ENCODE measurements around the gene CALCB. TPM values are rescaled to one million over a fixed set of nuclear protein-coding genes. Genes with fewer than 3 reads are reported as not detected.

The CALCB gene
- total and polyA plus RNA-seq, 7 donors, result 0.28 to 6.1 (median 0.95) TPM; not detected in 2

DNA sequence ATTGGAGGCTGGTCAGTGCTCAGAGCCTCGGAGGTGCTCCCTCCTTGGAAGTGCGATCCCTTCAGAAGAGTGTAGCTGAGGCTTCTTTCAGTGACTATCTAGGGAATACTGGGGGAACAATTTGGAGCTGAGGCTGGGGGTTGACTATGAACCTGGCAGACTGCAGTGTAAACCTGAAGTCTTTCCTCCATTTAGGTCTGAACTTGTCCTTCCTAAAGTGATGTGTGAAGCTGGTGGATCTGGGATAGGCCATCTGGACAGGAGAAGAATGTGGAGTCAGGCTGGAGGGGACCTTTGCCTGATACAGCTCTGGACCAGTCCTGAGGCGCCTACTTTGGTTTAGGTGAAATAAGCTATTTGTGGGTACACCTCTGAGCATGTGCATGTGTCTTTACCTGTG lies 37.8 kb downstream of the CALCB start:
- TF ChIP-seq POLR2AphosphoS5 (IDR thresholded peaks at IDR 0.05) (no peak), EP300 (IDR thresholded peaks at IDR 0.05) (no peak), POLR2A (IDR thresholded peaks at IDR 0.05) (no peak)
- TF ChIP-seq, protein P1, sequence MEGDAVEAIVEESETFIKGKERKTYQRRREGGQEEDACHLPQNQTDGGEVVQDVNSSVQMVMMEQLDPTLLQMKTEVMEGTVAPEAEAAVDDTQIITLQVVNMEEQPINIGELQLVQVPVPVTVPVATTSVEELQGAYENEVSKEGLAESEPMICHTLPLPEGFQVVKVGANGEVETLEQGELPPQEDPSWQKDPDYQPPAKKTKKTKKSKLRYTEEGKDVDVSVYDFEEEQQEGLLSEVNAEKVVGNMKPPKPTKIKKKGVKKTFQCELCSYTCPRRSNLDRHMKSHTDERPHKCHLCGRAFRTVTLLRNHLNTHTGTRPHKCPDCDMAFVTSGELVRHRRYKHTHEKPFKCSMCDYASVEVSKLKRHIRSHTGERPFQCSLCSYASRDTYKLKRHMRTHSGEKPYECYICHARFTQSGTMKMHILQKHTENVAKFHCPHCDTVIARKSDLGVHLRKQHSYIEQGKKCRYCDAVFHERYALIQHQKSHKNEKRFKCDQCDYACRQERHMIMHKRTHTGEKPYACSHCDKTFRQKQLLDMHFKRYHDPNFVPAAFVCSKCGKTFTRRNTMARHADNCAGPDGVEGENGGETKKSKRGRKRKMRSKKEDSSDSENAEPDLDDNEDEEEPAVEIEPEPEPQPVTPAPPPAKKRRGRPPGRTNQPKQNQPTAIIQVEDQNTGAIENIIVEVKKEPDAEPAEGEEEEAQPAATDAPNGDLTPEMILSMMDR (IDR thresholded peaks at IDR 0.05), result no peak
- Histone ChIP-seq H3K36me3 (no peaks in the 10 kb centered on the region), H3K27me3 (peaks cover 0 to 20% (median 12%) of the 10 kb centered on the region in 3 donors), H3K4me3 (no peak overlapping the region), H3K27ac (no peak overlapping the region), H3K4me1 (peaks cover 0 to 9% (median 7%) of the 10 kb centered on the region in 4 donors), H3K9me3 (no peaks in the 10 kb centered on the region)
- intact Hi-C loops (cut with DNase I), result no loop called here
- no peak for DNase-seq
- WGBS, 2 donors, result 92 to 95% methylated on average over 3 of the region's 3 CpGs

DNA sequence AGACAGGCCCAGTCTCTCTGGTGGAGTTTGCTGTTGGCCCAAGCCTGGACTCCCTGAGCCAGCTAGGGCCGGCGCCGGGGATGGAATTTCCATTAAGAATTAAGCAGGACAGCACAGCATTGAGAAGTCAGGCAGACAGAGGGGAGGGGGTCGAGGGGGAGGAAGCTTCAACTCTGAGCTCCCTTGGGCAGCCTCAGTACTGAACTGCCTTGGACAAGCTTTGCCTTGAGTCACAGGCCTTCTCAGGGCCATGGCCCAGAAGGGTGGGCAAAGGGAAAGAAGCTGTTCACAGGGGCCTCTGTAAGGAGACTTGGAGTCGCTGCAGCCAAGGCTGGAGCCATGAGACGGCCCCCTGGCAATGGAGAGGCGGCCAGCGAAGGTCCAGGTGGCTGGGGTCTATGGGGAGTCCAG lies 38.7 kb downstream of the CALCB start:
- no peak for DNase-seq
- Histone ChIP-seq H3K27ac (no peak overlapping the region), H3K9me3 (no peaks in the 10 kb centered on the region), H3K36me3 (no peaks in the 10 kb centered on the region), H3K4me1 (peaks cover 0 to 9% (median 7%) of the 10 kb centered on the region in 4 donors), H3K4me3 (no peak overlapping the region), H3K27me3 (peaks cover 0 to 23% (median 12%) of the 10 kb centered on the region in 3 donors)
- intact Hi-C loops (cut with DNase I), result no loop called here
- TF ChIP-seq EP300 (IDR thresholded peaks at IDR 0.05) (no peak), POLR2AphosphoS5 (IDR thresholded peaks at IDR 0.05) (no peak)
- TF ChIP-seq, protein P1 (IDR thresholded peaks at IDR 0.05), result no peak
- 82 to 83% methylated on average over 8 of the region's 8 CpGs for WGBS, 2 donors

DNA sequence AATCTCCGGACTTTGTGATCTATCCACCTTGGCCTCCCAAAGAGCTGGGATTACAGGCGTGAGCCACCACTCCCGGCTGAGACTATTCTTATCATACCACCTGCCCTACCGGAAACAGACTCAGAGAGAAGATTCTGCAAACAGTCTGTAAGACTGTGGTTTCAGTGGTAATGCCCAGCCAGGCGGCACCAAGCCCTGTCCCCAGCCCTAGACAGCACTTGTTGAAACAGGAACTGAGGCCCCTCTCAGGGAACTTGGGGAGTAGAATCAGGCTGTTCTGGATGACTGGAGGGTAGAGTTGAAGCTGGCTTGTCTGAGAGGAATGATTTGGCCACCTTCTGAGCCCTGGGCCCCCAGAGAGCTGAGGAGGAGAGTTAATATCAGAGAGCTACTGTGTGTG lies 40.0 kb downstream of the CALCB start:
- H3K27ac ChIP-seq, result no peak overlapping the region
- WGBS, 2 donors, result 49 to 67% methylated on average over 5 of the region's 5 CpGs
- DNase-seq, result no peak

DNA sequence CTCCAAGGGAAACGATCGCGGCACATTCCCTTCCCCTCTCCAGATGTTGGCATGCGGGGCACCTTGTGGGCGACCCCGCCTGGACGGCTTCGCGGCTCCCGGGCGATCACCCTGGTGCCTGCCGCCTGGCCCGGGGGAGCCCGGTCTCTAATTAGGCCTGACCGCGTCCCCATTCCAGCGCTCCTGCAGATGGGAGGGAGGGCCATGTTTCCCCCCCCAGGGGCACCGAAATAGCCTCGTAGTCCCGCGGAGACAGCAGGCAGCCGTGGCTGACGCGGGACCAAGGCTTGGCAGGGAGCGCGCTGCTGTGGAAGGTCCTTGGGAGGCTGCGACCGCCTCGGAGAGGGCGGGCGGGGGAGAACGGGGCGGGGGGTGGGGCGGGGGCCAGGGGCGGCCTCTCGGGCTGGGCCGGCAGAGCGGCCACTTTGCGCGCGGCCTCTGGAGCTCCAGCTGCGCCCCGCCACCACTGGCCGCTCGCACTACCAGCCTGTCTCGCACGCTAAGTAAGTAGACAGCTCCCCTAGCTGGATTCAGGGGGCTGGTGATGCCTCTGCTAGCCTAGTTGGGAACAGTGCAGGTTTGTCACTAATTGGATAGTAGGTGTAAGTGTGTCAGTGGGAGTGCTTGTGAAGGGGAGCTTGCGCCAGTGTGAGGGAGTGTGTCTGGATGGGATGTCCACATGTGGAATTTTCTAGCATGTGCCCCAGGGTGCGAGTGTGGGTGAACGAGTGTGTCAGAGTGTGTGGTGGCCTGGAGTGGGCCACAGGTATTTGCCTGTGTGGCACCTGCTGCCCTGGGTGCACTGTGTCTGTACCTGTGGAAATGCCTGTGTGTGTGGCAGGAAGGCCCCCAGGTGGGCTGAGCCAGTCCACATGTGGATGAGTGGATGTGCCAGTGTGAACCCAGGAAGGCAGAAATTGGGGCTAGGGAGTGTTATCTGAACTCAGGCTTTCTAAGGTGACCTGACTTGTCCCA lies 41.4 kb downstream of the CALCB start, which contains the start of gene INSC:
Gene INSC (plus strand): TSS at position 423 of the 975 bp plus-strand sequence. CDS start 34,252 bp downstream, outside the sequence.
- TF ChIP-seq POLR2A (IDR thresholded peaks at IDR 0.05), result no peak
- TF ChIP-seq, protein P1 (IDR thresholded peaks at IDR 0.05), result no peak
- TF ChIP-seq POLR2AphosphoS5 (IDR thresholded peaks at IDR 0.05), result peak in 2 of 4 donors; percentile 52 to 63
- no peak for TF ChIP-seq EP300 (IDR thresholded peaks at IDR 0.05)
- 7 to 9% methylated on average over 50 of the region's 50 CpGs for WGBS, 2 donors
- no peak for DNase-seq
- peaks cover 0 to 23% (median 12%) of the 10 kb centered on the region in 3 donors for H3K27me3 ChIP-seq
- H3K36me3 ChIP-seq, result no peaks in the 10 kb centered on the region
- H3K9me3 ChIP-seq, result no peaks in the 10 kb centered on the region
- H3K4me3 ChIP-seq, result peak within 1 kb of the TSS in 3 of 4 donors; percentile 25 to 41 (median 37)
- intact Hi-C loops (cut with DNase I), result no loop called here
- peak within 1 kb of the TSS in 3 of 4 donors; percentile 35 to 44 (median 35) for H3K27ac ChIP-seq
- H3K4me1 ChIP-seq, result peaks cover 0 to 9% (median 7%) of the 10 kb centered on the region in 4 donors

More for the DNA sequence above, 40.0 kb downstream of the CALCB start:
- peaks cover 0 to 23% (median 12%) of the 10 kb centered on the region in 3 donors for H3K27me3 ChIP-seq
- peaks cover 0 to 9% (median 7%) of the 10 kb centered on the region in 4 donors for H3K4me1 ChIP-seq
- intact Hi-C loops (cut with DNase I), result no loop called here
- no peak overlapping the region for H3K4me3 ChIP-seq
- no peak for TF ChIP-seq EP300 (IDR thresholded peaks at IDR 0.05)
- TF ChIP-seq, protein P1 (IDR thresholded peaks at IDR 0.05), result no peak
- no peak for TF ChIP-seq POLR2A (IDR thresholded peaks at IDR 0.05)
- no peak for TF ChIP-seq POLR2AphosphoS5 (IDR thresholded peaks at IDR 0.05)
- H3K9me3 ChIP-seq, result no peaks in the 10 kb centered on the region
- H3K36me3 ChIP-seq, result no peaks in the 10 kb centered on the region
